ENCODE measurements around the gene RPTN. TPM values are rescaled to one million over a fixed set of nuclear protein-coding genes. Genes with fewer than 3 reads are reported as not detected.

The RPTN gene
- polyA plus RNA-seq, 3 donors: not detected

DNA sequence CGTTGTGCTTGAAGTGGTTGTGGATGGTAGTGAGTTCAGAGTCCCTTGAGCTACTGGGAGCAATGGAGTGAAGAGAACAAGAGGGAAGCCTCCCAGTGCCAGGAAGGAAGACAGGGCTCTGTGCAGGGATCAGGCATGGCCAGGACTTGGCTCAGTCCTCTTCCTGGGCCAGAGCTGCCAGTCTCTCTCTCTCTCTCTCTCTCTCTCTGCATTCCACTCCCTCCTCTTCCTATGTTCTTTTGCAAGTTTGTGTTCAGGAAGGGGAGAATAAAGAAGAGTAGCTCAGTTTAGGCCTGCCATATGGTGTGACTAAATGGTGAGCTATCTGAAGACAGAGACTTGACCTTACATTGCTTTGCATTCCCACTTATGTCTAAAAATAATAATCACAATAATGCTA is 20.5 kb upstream of the RPTN start:
- Histone ChIP-seq H3K9me3 (replicated peaks in 1 of 2; ENCODE audit: control insufficient read depth in 1 of 2, insufficient read depth in 1 of 2, low read length in 2 of 2) (no peaks in the 10 kb centered on the region), H3K4me1 (ENCODE audit: control insufficient read depth in 1 of 2, insufficient read depth in 2 of 2, low read length in 2 of 2) (no peaks in the 10 kb centered on the region), H2AFZ (ENCODE audit: insufficient read depth, low read depth, low read length, poor library complexity, severe bottlenecking) (peak overlapping the region; percentile 16), H3K4me3 (replicated peaks in 1 of 3; ENCODE audit: low read depth in 2 of 3, low read length in 3 of 3) (no peak overlapping the region), H3K27ac (ENCODE audit: low read depth in 1 of 2, low read length in 2 of 2) (no peak overlapping the region), H3K27me3 (ENCODE audit: control insufficient read depth in 2 of 2, insufficient read depth in 2 of 2, low read length in 2 of 2) (no peaks in the 10 kb centered on the region), H3K79me2 (ENCODE audit: insufficient read depth, low read length) (no peaks in the 10 kb centered on the region), H3K36me3 (replicated peaks in 1 of 2; ENCODE audit: control insufficient read depth in 1 of 2, insufficient read depth in 2 of 2, low read length in 2 of 2) (no peaks in the 10 kb centered on the region), H3K9ac (ENCODE audit: insufficient read depth, low read length, poor library complexity, severe bottlenecking) (no peak overlapping the region), H3K4me2 (replicated peaks; ENCODE audit: extremely low read depth, low read length, poor library complexity, severe bottlenecking) (no peak overlapping the region), H4K20me1 (ENCODE audit: insufficient read depth, low read length) (no peaks in the 10 kb centered on the region)
- peaks cover 0 to 3% (median 3%) of the 10 kb centered on the region in 3 donors for H3K27me3 Mint-ChIP-seq (ENCODE audit: low read depth in 3 of 3)
- peak overlapping the region in 1 of 2 donors; percentile 23 for H3K4me3 Mint-ChIP-seq
- intact Hi-C loops (cut with micrococcal nuclease): no loop called here
- DNase-seq: no peak
- no peaks in the 10 kb centered on the region for H3K36me3 Mint-ChIP-seq
- H3K27ac Mint-ChIP-seq: peak overlapping the region in 1 of 7 donors; percentile 49
- H3K9me3 Mint-ChIP-seq: no peaks in the 10 kb centered on the region
- H3K4me1 Mint-ChIP-seq: peaks cover 8% of the 10 kb centered on the region
- TF ChIP-seq, protein P1, sequence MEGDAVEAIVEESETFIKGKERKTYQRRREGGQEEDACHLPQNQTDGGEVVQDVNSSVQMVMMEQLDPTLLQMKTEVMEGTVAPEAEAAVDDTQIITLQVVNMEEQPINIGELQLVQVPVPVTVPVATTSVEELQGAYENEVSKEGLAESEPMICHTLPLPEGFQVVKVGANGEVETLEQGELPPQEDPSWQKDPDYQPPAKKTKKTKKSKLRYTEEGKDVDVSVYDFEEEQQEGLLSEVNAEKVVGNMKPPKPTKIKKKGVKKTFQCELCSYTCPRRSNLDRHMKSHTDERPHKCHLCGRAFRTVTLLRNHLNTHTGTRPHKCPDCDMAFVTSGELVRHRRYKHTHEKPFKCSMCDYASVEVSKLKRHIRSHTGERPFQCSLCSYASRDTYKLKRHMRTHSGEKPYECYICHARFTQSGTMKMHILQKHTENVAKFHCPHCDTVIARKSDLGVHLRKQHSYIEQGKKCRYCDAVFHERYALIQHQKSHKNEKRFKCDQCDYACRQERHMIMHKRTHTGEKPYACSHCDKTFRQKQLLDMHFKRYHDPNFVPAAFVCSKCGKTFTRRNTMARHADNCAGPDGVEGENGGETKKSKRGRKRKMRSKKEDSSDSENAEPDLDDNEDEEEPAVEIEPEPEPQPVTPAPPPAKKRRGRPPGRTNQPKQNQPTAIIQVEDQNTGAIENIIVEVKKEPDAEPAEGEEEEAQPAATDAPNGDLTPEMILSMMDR (IDR thresholded peaks at IDR 0.05): no peak
- 83% methylated on average over 1 of the region's 1 CpG for WGBS (ENCODE audit: insufficient coverage)

DNA sequence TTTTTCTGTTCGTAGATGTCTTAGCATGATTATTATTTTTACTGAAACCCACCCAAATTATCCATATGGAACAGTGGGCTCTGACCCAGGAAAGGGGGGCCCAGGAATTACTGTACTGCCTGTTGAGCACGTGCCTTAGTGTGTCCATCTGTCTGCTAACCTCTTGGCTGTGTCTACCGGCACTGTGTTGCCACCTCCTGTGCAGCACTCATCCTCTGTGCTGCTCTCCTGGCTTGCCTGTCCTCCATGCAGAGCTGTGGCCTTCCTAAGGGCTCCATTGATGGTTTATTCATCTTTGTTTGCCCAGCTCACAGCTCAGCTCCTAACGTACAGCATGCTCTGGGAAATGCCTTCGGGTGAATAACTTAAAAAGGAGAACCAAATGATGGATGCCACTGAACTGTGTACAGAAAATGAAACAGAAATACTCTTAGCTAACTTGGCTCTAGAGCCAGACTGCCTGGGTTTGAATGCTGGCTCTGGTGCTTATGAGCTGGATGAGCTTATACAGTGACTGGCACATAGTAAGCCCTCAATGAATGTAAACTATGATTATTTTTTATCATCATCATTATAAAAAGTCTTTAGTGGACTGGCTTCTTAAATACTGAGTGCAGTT is 11.4 kb upstream of the RPTN start:
- H3K4me1 ChIP-seq (ENCODE audit: control insufficient read depth in 1 of 2, insufficient read depth in 2 of 2, low read length in 2 of 2): peaks cover 77 to 78% of the 10 kb centered on the region in 2 donors

More for the DNA sequence above, 11.4 kb upstream of the RPTN start:
- no peaks in the 10 kb centered on the region for H3K79me2 ChIP-seq (ENCODE audit: insufficient read depth, low read length)
- peaks cover 0 to 2% (median 0%) of the 10 kb centered on the region in 3 donors for H3K27me3 Mint-ChIP-seq (ENCODE audit: low read depth in 3 of 3)
- H2AFZ ChIP-seq (ENCODE audit: insufficient read depth, low read depth, low read length, poor library complexity, severe bottlenecking): peak overlapping the region; percentile 19
- TF ChIP-seq, protein P1 (IDR thresholded peaks at IDR 0.05): no peak
- no peaks in the 10 kb centered on the region for H3K36me3 ChIP-seq (replicated peaks in 1 of 2; ENCODE audit: control insufficient read depth in 1 of 2, insufficient read depth in 2 of 2, low read length in 2 of 2)
- no peaks in the 10 kb centered on the region for H4K20me1 ChIP-seq (ENCODE audit: insufficient read depth, low read length)
- peaks cover 0 to 3% (median 0%) of the 10 kb centered on the region in 7 donors for H3K9me3 Mint-ChIP-seq
- H3K4me1 Mint-ChIP-seq: peaks cover 73% of the 10 kb centered on the region
- no peaks in the 10 kb centered on the region for H3K27me3 ChIP-seq (ENCODE audit: control insufficient read depth in 2 of 2, insufficient read depth in 2 of 2, low read length in 2 of 2)
- peak overlapping the region; percentile 4 for H3K4me2 ChIP-seq (replicated peaks; ENCODE audit: extremely low read depth, low read length, poor library complexity, severe bottlenecking)
- DNase-seq: peak in 2 of 3 donors; percentile 37 to 39
- intact Hi-C loops (cut with micrococcal nuclease): no loop called here
- 51% methylated on average over 4 of the region's 5 CpGs for WGBS (ENCODE audit: insufficient coverage)
- H3K9me3 ChIP-seq (replicated peaks in 1 of 2; ENCODE audit: control insufficient read depth in 1 of 2, insufficient read depth in 1 of 2, low read length in 2 of 2): no peaks in the 10 kb centered on the region
- peak overlapping the region; percentile 37 to 65 for H3K27ac ChIP-seq (ENCODE audit: low read depth in 1 of 2, low read length in 2 of 2)
- H3K4me3 ChIP-seq (replicated peaks in 1 of 3; ENCODE audit: low read depth in 2 of 3, low read length in 3 of 3): no peak overlapping the region
- H3K36me3 Mint-ChIP-seq: no peaks in the 10 kb centered on the region
- H3K9ac ChIP-seq (ENCODE audit: insufficient read depth, low read length, poor library complexity, severe bottlenecking): no peak overlapping the region
- peak overlapping the region; percentile 38 to 91 (median 81) for H3K27ac Mint-ChIP-seq
- H3K4me3 Mint-ChIP-seq: peak overlapping the region in 1 of 2 donors; percentile 67
